GM23338 (cell line): Measurements from ENCODE around the gene QRICH2. TPM values are rescaled to one million over a fixed set of nuclear protein-coding genes. Genes with fewer than 3 reads are reported as not detected.

Experiments used
- ATAC-seq: fragments of 200-7000 bp; cut with Tn5 transposase; 3 replicates; pipeline ENCODE4 v1.9.1; 2020
- DNase-seq: peaks from one replicate; pipeline ENCODE4 v3.0.0-alpha.2; 2015; ENCODE audit warnings: low spot score
- H2AFZ ChIP-seq: fragments of 200-600 bp; sonication (generic); 2 replicates; pipeline ENCODE4 v1.8.0; 2016; ENCODE audit warnings: antibody characterized with exemption, mild to moderate bottlenecking, moderate library complexity
- H3F3A ChIP-seq: fragments of 200-600 bp; sonication (generic); replicated peaks from 2 replicates; pipeline ENCODE4 v1.8.0; 2017; ENCODE audit warnings: antibody characterized with exemption, mixed run types, low read depth
- H3K27ac ChIP-seq: fragments of 200-600 bp; sonication (generic); 2 replicates; pipeline ENCODE4 v1.6.1; 2016; ENCODE audit warnings: low read depth
- H3K27me3 ChIP-seq: fragments of 200-600 bp; sonication (generic); 2 replicates; pipeline ENCODE4 v1.8.0; 2016; ENCODE audit warnings: mild to moderate bottlenecking, mixed run types, moderate library complexity; ENCODE audit not compliant: insufficient read depth
- H3K36me3 ChIP-seq: fragments of 200-600 bp; sonication (generic); 2 replicates; pipeline ENCODE4 v1.8.0; 2016; ENCODE audit warnings: mild to moderate bottlenecking; ENCODE audit not compliant: insufficient read depth
- H3K4me1 ChIP-seq: fragments of 200-600 bp; sonication (generic); 2 replicates; pipeline ENCODE4 v1.8.0; 2016; ENCODE audit warnings: mild to moderate bottlenecking, moderate library complexity; ENCODE audit not compliant: insufficient read depth
- H3K4me2 ChIP-seq: fragments of 200-600 bp; sonication (generic); 2 replicates; pipeline ENCODE4 v1.7.1; 2017; ENCODE audit warnings: mixed run types
- H3K4me3 ChIP-seq: fragments of 200-600 bp; sonication (generic); 2 replicates; pipeline ENCODE4 v1.6.1; 2016; ENCODE audit warnings: mixed run types
- H3K79me2 ChIP-seq: fragments of 200-600 bp; sonication (generic); replicated peaks from 2 replicates; pipeline ENCODE4 v1.8.0; 2017; ENCODE audit warnings: mild to moderate bottlenecking; ENCODE audit not compliant: insufficient read depth
- H3K9me2 ChIP-seq: fragments of 200-600 bp; sonication (generic); 2 replicates; pipeline ENCODE4 v1.8.0; 2017; ENCODE audit not compliant: insufficient read depth
- H4K20me1 ChIP-seq: fragments of 200-600 bp; sonication (generic); replicated peaks from 2 replicates; pipeline ENCODE4 v1.8.0; 2017; ENCODE audit warnings: mild to moderate bottlenecking; ENCODE audit not compliant: insufficient read depth
- H3K27ac Mint-ChIP-seq: 2 replicates; pipeline ENCODE4 v1.8.0; 2020; ENCODE audit warnings: inconsistent platforms, mild to moderate bottlenecking, moderate library complexity, mixed read lengths
- H3K27me3 Mint-ChIP-seq: 3 replicates; pipeline ENCODE4 v1.8.0; 2022; ENCODE audit warnings: low read depth, mild to moderate bottlenecking, moderate library complexity, mixed read lengths, inconsistent platforms; ENCODE audit not compliant: insufficient read depth, poor library complexity
- H3K36me3 Mint-ChIP-seq: 3 replicates; pipeline ENCODE4 v1.8.0; 2021; ENCODE audit warnings: low read depth, mild to moderate bottlenecking, inconsistent platforms, moderate library complexity, mixed read lengths
- H3K4me1 Mint-ChIP-seq: 3 replicates; pipeline ENCODE4 v1.8.0; 2020; ENCODE audit warnings: mild to moderate bottlenecking, inconsistent platforms, mixed read lengths
- H3K4me3 Mint-ChIP-seq: 3 replicates; pipeline ENCODE4 v1.8.0; 2021; ENCODE audit warnings: moderate library complexity, mild to moderate bottlenecking, inconsistent platforms, mixed read lengths
- H3K9me3 Mint-ChIP-seq: 3 replicates; pipeline ENCODE4 v1.8.0; 2020; ENCODE audit warnings: moderate library complexity, mild to moderate bottlenecking, inconsistent platforms, mixed read lengths
- EZH2phosphoT487 ChIP-seq: fragments of 200-600 bp; sonication (generic); IDR thresholded peaks from one replicate; pipeline ENCODE4 v1.8.1; 2018; ENCODE audit warnings: antibody characterized with exemption; ENCODE audit not compliant: unreplicated experiment
- JUNB ChIP-seq: IDR thresholded peaks from one replicate; pipeline ENCODE4 v1.6.1; 2016; ENCODE audit warnings: antibody characterized with exemption; ENCODE audit not compliant: unreplicated experiment
- NANOG ChIP-seq: IDR thresholded peaks from 2 replicates; pipeline ENCODE4 v1.6.1; 2016; ENCODE audit warnings: antibody characterized with exemption, borderline replicate concordance
- POLR2AphosphoS5 ChIP-seq: IDR thresholded peaks from 2 replicates; pipeline ENCODE4 v1.6.1; 2016; ENCODE audit warnings: antibody characterized with exemption, low read depth
- ZNF331 ChIP-seq: fragments of 250-450 bp; sonication (Bioruptor Pico); IDR thresholded peaks from 2 replicates; pipeline ENCODE4 v1.5.0; 2020; ENCODE audit warnings: low read depth, mild to moderate bottlenecking, moderate library complexity
- ZNF462 ChIP-seq: fragments of 250-450 bp; sonication (Bioruptor Pico); IDR thresholded peaks from 2 replicates; pipeline ENCODE4 v1.5.0; 2020; ENCODE audit warnings: mild to moderate bottlenecking, moderate library complexity
- polyA plus RNA-seq: library from polyadenylated mRNA; unstranded; fragments of >200 nt; fragmentation: Nextera tagmentation; extraction: Ambion mirVana; gene quantifications from 2 replicates; pipeline ENCODE4 v1.2.1, GENCODE V29; 2016
- total RNA-seq: library from RNA; depleted of rRNA; stranded (reverse); fragments of >200 nt; shearing (Covaris generic); gene quantifications from 2 replicates; pipeline ENCODE4 v1.2.3, GENCODE V29; 2014
- TF ChIP-seq, protein P1 (sequence below): IDR thresholded peaks from 2 replicates; pipeline ENCODE4 v1.6.1; 2016; ENCODE audit warnings: antibody characterized with exemption

Gene QRICH2
- total and polyA plus RNA-seq, 2 experiments from 2014 or later, result 2.2 to 3.7 TPM

- TF ChIP-seq ZNF462 (no peak), EZH2phosphoT487 (no peak), JUNB (no peak), NANOG (no peak)
- TF ChIP-seq, protein P1, sequence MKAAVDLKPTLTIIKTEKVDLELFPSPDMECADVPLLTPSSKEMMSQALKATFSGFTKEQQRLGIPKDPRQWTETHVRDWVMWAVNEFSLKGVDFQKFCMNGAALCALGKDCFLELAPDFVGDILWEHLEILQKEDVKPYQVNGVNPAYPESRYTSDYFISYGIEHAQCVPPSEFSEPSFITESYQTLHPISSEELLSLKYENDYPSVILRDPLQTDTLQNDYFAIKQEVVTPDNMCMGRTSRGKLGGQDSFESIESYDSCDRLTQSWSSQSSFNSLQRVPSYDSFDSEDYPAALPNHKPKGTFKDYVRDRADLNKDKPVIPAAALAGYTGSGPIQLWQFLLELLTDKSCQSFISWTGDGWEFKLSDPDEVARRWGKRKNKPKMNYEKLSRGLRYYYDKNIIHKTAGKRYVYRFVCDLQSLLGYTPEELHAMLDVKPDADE, result no peak
Observed at GRCh38 chr17:76304226-76305134, 3.6 kb downstream of the QRICH2 start (continued).

- H3K27me3 ChIP-seq, result no peaks in the 10 kb centered on the region
- Mint-ChIP-seq H3K27ac (no peak overlapping the region), H3K36me3 (no peaks in the 10 kb centered on the region; the same call in 2 of the 3 replicates), H3K4me1 (0 out of 3 replicates have a peak, but pooled peaks cover 3% of the 10 kb centered on the region), H3K4me3 (no peak overlapping the region), H3K9me3 (no peaks in the 10 kb centered on the region), H3K27me3 (peaks cover 3% of the 10 kb centered on the region)
- H3F3A ChIP-seq, result no peaks in the 10 kb centered on the region
- H3K4me2 ChIP-seq, result no peak overlapping the region
- ATAC-seq (no peak), DNase-seq (no peak)
- no peaks in the 10 kb centered on the region for H4K20me1 ChIP-seq
- H3K4me1 ChIP-seq, result no peaks in the 10 kb centered on the region
- no peaks in the 10 kb centered on the region for H3K36me3 ChIP-seq
- H3K79me2 ChIP-seq, result no peaks in the 10 kb centered on the region
- no peak overlapping the region for H3K4me3 ChIP-seq
- no peak overlapping the region for H3K27ac ChIP-seq
- H3K9me2 ChIP-seq, result no peaks in the 10 kb centered on the region
- H2AFZ ChIP-seq, result no peak overlapping the region
- no peak for TF ChIP-seq JUNB
- TF ChIP-seq POLR2AphosphoS5, result no peak
- no peak for TF ChIP-seq ZNF331 (CRISPR knock-in tag)
- no peak for TF ChIP-seq ZNF462
Observed at GRCh38 chr17:76297436-76297835, 10.6 kb downstream of the QRICH2 start.
